RWPE1 (cell line): ENCODE data around the gene TENT5D.
"Not testable (repeated sequence)": the region's sequence is repeated elsewhere in the genome, so short reads cannot be mapped to it uniquely, and the experiment has no call there.

Experiments
- CTCF ChIA-PET: fragments of 350-600 bp; sonication (Branson Sonifier 250); formaldehyde crosslinking; extraction: SDS; loops from one replicate; lab custom pipeline; 2021; lab: Yijun Ruan, JAX
- POLR2A ChIA-PET: fragments of 400-600 bp; formaldehyde crosslinking; extraction: SDS; loops from one replicate; lab custom pipeline; 2020; ENCODE audit warnings: antibody characterized with exemption; ENCODE audit not compliant: low non-redundant PET; lab: Yijun Ruan, JAX
- DNase-seq: peaks from one replicate; pipeline ENCODE4 v3.0.0; 2012; ENCODE audit warnings: low spot score
- H3K27ac ChIP-seq: fragments of 450-650 bp; 2 replicates; pipeline ENCODE4 v1.5.1; 2017
- CTCF ChIP-seq: fragments of 450-650 bp; conservative IDR thresholded peaks from 2 replicates; pipeline ENCODE4 v1.5.1; 2017; ENCODE audit warnings: low read depth, mild to moderate bottlenecking

Gene TENT5D

GRCh38 chrX:80431505-80431832 lies 11.2 kb downstream of the TENT5D start:
- DNase-seq = no peak
- CTCF ChIA-PET = no interaction called here
- TF ChIP-seq CTCF = no peak
- POLR2A ChIA-PET = no interaction called here
- no peak overlapping the region for H3K27ac ChIP-seq

DNA sequence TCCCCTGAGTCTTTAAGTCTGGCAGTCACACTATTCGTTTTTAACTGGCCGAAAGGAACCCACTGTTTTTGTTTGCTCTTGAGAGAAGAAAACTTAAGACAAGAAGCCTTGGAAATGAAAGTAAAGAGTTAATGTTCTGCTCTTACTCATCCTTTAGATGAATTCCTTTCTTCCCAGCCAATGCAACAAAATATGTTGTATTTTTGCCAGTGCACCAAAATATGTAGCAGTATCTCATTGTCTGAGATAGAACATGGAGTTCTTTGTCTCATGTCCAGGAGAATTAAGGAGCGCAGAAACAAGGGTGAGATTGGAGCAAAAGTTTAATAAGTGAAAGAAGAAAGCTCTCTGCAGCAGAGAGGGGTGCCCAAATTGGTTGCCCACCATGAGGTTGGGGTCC lies 12.2 kb downstream of the TENT5D start:
- TF ChIP-seq CTCF = no peak
- ChIA-PET POLR2A (no interaction called here), CTCF (no interaction called here)
- DNase-seq = no peak
- H3K27ac ChIP-seq = no peak overlapping the region

DNA sequence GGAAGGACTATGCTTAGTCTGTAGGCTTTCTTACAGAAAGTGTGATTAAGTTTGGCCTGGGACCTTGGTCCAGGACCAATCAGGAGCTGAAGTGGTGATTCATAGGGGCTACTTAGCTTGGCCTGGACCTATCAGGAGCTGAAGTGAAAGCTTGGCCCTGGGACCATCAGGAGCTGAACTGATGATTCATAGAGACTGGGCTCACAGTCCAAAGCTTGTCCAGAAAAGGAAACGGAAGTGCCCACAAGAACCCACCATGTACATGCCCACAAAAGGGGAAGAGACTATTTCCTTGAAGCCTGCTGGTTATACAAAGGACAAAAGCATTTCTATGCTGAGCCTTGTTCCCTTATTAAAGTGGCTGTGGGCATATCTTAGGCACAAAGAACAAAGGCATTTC lies 12.6 kb downstream of the TENT5D start:
- ChIA-PET POLR2A (no interaction called here), CTCF (no interaction called here)
- DNase-seq = no peak
- H3K27ac ChIP-seq = no peak overlapping the region
- no peak for TF ChIP-seq CTCF

DNA sequence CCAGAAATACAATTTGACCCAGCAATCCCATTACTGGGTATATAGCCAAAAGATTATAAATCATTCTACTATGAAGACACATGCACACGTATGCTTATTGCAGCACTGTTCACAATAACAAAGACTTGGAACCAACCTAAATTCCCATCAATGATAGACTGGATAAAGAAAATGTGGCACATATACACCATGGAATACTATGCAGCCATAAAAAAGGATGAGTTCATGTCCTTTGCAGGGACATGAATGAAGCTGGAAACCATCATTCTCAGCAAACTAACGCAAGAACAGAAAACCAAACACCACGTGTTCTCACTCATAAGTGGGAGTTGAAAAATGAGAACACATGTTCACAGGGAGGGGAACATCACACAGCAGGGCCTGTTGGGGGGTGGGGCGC lies 47.9 kb downstream of the TENT5D start:
- CTCF ChIA-PET, POLR2A ChIA-PET, H3K27ac ChIP-seq, DNase-seq: not testable (repeated sequence)

- no peak for DNase-seq
- CTCF ChIA-PET = no interaction called here
These were observed 51.3 kb downstream of the TENT5D start for GRCh38 chrX:80471582-80471981.

GRCh38 chrX:80485543-80485942 lies 65.3 kb downstream of the TENT5D start:
- ChIA-PET CTCF (no interaction called here), POLR2A (no interaction called here)
- no peak for TF ChIP-seq CTCF

More at GRCh38 chrX:80471582-80471981, 51.3 kb downstream of the TENT5D start:
- POLR2A ChIA-PET = no interaction called here
- H3K27ac ChIP-seq = no peak overlapping the region
- no peak for TF ChIP-seq CTCF

DNA sequence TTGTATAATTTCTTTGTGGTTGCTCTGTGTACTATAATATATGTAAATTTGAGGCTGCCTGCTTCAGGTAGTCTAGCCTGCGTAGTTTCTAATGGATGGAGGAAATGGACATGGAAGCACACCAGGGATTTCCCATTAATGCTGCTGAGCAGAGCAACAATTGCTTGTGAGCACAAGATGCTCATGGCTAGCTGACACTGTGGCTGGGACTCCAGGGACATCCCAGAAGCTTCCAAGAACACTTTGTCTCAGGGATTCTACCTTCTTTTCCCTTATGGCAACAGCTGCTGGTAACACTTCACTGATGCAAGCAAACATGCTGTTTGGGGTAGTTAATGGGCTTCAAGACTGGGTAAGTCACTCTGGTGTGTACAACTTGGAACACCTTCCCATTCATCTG lies 66.1 kb downstream of the TENT5D start:
- no peak overlapping the region for H3K27ac ChIP-seq
- POLR2A ChIA-PET = no interaction called here
- DNase-seq = no peak
- no peak for TF ChIP-seq CTCF
- CTCF ChIA-PET = no interaction called here

More at GRCh38 chrX:80485543-80485942, 65.3 kb downstream of the TENT5D start:
- DNase-seq = no peak
- H3K27ac ChIP-seq = no peak overlapping the region
